GM23248 (cell line): ENCODE results near the gene NRG3. TPM values are rescaled to one million over a fixed set of nuclear protein-coding genes. Genes with fewer than 3 reads are reported as not detected.

Experiments
- DNase-seq: peaks from one replicate; pipeline ENCODE4 v3.0.0-alpha.2; 2015
- H2AFZ ChIP-seq: fragments of 200-600 bp; sonication (generic); 2 replicates; pipeline ENCODE4 v1.6.1; 2016; ENCODE audit warnings: antibody characterized with exemption
- H3F3A ChIP-seq: fragments of 200-600 bp; sonication (generic); 2 replicates; pipeline ENCODE4 v1.6.1; 2016; ENCODE audit warnings: mild to moderate bottlenecking, antibody characterized with exemption, mixed run types; ENCODE audit not compliant: insufficient read depth
- H3K27ac ChIP-seq: fragments of 200-600 bp; sonication (generic); 2 replicates; pipeline ENCODE4 v1.5.1; 2016; ENCODE audit warnings: mild to moderate bottlenecking
- H3K27me3 ChIP-seq: fragments of 200-600 bp; sonication (generic); replicated peaks from 2 replicates; pipeline ENCODE4 v1.6.1; 2016; ENCODE audit warnings: mild to moderate bottlenecking; ENCODE audit not compliant: insufficient read depth
- H3K36me3 ChIP-seq: fragments of 200-600 bp; sonication (generic); 2 replicates; pipeline ENCODE4 v1.6.1; 2016; ENCODE audit warnings: low read depth, mild to moderate bottlenecking
- H3K4me1 ChIP-seq: fragments of 200-600 bp; sonication (generic); 2 replicates; pipeline ENCODE4 v1.6.1; 2016; ENCODE audit warnings: mild to moderate bottlenecking; ENCODE audit not compliant: insufficient read depth
- H3K4me2 ChIP-seq: fragments of 200-600 bp; sonication (generic); one replicate; pipeline ENCODE4 v1.6.1; 2016; ENCODE audit warnings: mild to moderate bottlenecking; ENCODE audit not compliant: unreplicated experiment
- H3K4me3 ChIP-seq: fragments of 200-600 bp; sonication (generic); 2 replicates; pipeline ENCODE4 v1.5.1; 2016; ENCODE audit warnings: mild to moderate bottlenecking
- H3K79me2 ChIP-seq: fragments of 200-600 bp; sonication (generic); 2 replicates; pipeline ENCODE4 v1.6.1; 2016; ENCODE audit warnings: mild to moderate bottlenecking; ENCODE audit not compliant: insufficient read depth
- H3K9ac ChIP-seq: fragments of 200-600 bp; sonication (generic); 2 replicates; pipeline ENCODE4 v1.6.1; 2016; ENCODE audit warnings: mild to moderate bottlenecking
- H3K9me2 ChIP-seq: fragments of 200-600 bp; sonication (generic); 2 replicates; pipeline ENCODE4 v1.6.1; 2016; ENCODE audit warnings: mixed run types, mild to moderate bottlenecking, moderate library complexity; ENCODE audit not compliant: insufficient read depth
- H3K9me3 ChIP-seq: fragments of 200-600 bp; sonication (generic); one replicate; pipeline ENCODE4 v1.6.1; 2017; ENCODE audit warnings: low read depth
- H4K20me1 ChIP-seq: fragments of 200-600 bp; sonication (generic); 2 replicates; pipeline ENCODE4 v1.6.0; 2016; ENCODE audit not compliant: insufficient read depth
- EZH2 ChIP-seq: fragments of 200-600 bp; sonication (generic); IDR thresholded peaks from 2 replicates; pipeline ENCODE4 v1.6.1; 2018; ENCODE audit warnings: antibody characterized with exemption, mild to moderate bottlenecking; ENCODE audit not compliant: insufficient read depth, poor library complexity, severe bottlenecking
- EZH2phosphoT487 ChIP-seq: fragments of 200-600 bp; sonication (generic); IDR thresholded peaks from 2 replicates; pipeline ENCODE4 v1.6.1; 2018; ENCODE audit warnings: antibody characterized with exemption, moderate library complexity, mild to moderate bottlenecking, low read depth; ENCODE audit not compliant: insufficient read depth
- WGBS, 2 experiments: methylation state at CpG; one replicate each; pipeline ENCODE4 v1.1.6; 2015 to 2017; ENCODE audit warnings: low lambda C conversion rate in 2 of 2, low coverage in 1 of 2; ENCODE audit errors: missing lambda C conversion rate in 2 of 2; 5-methylcytosine and 5-hydroxymethylcytosine counted together
- in situ Hi-C: fragments of 300-500 bp; cut with MboI; formaldehyde crosslinking; loops from 2 replicates; pipeline ENCODE4 v1.15.0; 2020
- polyA plus RNA-seq: library from polyadenylated mRNA; unstranded; fragments of >200 nt; fragmentation: Nextera tagmentation; extraction: Ambion mirVana; gene quantifications from 2 replicates; pipeline ENCODE4 v1.2.1, GENCODE V29; 2016
- total RNA-seq: library from RNA; depleted of rRNA; stranded (reverse); fragments of >200 nt; shearing (Covaris generic); gene quantifications from 2 replicates; pipeline ENCODE4 v1.2.3, GENCODE V29; 2014

Gene NRG3
- total and polyA plus RNA-seq, 2 experiments from 2014 or later = not detected

DNA sequence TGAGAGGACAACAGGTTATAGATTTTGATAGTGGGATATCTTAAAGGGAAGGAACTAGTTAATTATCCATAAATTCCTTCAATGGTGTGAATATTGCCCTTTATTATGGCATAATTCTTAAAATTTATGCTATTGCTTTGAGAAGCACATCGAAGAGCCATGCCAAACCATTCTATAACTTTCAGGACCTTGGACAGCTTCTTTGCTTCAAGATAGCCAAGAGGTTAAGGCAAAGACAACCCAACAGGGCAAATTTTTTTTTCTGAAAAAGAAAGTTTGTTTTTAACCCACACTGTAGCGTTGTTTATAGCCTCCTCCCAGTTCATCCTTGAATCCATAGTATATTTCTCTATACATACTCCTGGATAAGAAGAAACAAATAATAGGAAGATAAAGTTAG, 103.2 kb downstream of the NRG3 start:
- Histone ChIP-seq H3K9ac (no peak overlapping the region), H3K36me3 (no peaks in the 10 kb centered on the region), H3K9me3 (no peaks in the 10 kb centered on the region), H3F3A (no peaks in the 10 kb centered on the region), H3K27me3 (no peaks in the 10 kb centered on the region), H3K9me2 (no peaks in the 10 kb centered on the region), H3K4me2 (no peak overlapping the region), H3K79me2 (no peaks in the 10 kb centered on the region), H2AFZ (no peak overlapping the region), H4K20me1 (no peaks in the 10 kb centered on the region), H3K27ac (no peak overlapping the region), H3K4me3 (no peak overlapping the region), H3K4me1 (no peaks in the 10 kb centered on the region)
- TF ChIP-seq EZH2 (no peak), EZH2phosphoT487 (no peak)
- WGBS, 2 experiments = 16% methylated on average over 2 of the region's 2 CpGs
- DNase-seq = peak; percentile 9
- in situ Hi-C loops = no loop called here

DNA sequence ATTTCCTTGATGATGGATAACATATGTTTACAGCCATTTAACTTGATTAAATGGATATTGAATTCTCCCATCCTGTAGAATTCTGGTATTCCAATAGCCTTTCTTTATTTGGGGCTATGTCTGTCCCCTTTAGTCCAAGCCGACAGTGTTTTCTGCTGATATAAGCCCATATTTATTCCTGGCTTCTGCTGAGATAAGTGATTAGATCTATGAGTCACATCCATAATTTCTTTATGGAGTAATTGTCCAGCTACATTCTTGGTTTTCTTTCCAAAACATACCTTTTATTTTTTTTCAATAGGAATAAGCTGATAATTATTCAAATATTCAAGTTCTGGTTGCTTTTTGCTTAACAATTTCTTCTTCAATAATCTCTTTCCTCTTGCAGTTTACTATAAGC, 106.7 kb downstream of the NRG3 start:
- no peaks in the 10 kb centered on the region for H3K36me3 ChIP-seq
- in situ Hi-C loops = no loop called here
- H3K27ac ChIP-seq = no peak overlapping the region
- H3K4me3 ChIP-seq = no peak overlapping the region
- H2AFZ ChIP-seq = no peak overlapping the region
- no peaks in the 10 kb centered on the region for H3F3A ChIP-seq
- 44 to 52% methylated on average over 1 of the region's 1 CpG for WGBS, 2 experiments
- no peaks in the 10 kb centered on the region for H3K4me1 ChIP-seq
- no peaks in the 10 kb centered on the region for H3K79me2 ChIP-seq
- TF ChIP-seq EZH2phosphoT487 = no peak
- no peak for TF ChIP-seq EZH2
- H4K20me1 ChIP-seq = no peaks in the 10 kb centered on the region
- no peak overlapping the region for H3K9ac ChIP-seq
- H3K27me3 ChIP-seq = no peaks in the 10 kb centered on the region
- DNase-seq = no peak
- H3K4me2 ChIP-seq = no peak overlapping the region
- H3K9me3 ChIP-seq = no peaks in the 10 kb centered on the region
- no peaks in the 10 kb centered on the region for H3K9me2 ChIP-seq

DNA sequence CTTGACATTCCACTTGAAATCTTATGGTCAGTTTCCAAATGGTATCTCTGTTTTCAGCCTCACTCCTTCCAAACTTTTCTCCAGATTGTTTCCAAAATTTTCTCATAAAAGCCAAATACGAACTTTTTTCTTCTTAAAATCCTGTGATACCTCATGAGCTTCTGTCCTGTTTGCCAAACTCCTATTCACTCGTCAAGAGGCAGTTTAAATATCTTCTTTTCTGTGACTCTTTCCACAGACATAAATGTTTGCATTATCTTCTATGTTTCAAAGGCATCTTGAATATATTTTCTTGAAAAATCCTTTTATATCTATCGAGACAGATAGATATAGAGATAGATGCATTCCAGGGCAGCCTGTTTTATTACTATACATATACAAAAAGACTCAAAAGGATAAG, 109.4 kb downstream of the NRG3 start:
- H3K4me1 ChIP-seq = no peaks in the 10 kb centered on the region
- H3K4me2 ChIP-seq = no peak overlapping the region
- in situ Hi-C loops = no loop called here
- H3K27me3 ChIP-seq = no peaks in the 10 kb centered on the region
- H3K4me3 ChIP-seq = no peak overlapping the region
- H3K27ac ChIP-seq = no peak overlapping the region
- no peak overlapping the region for H3K9ac ChIP-seq
- no peaks in the 10 kb centered on the region for H3K36me3 ChIP-seq
- no peaks in the 10 kb centered on the region for H3K9me3 ChIP-seq
- TF ChIP-seq EZH2phosphoT487 = no peak
- TF ChIP-seq EZH2 = no peak
- 7 to 10% methylated on average over 3 of the region's 3 CpGs for WGBS, 2 experiments
- H3K79me2 ChIP-seq = no peaks in the 10 kb centered on the region
- no peaks in the 10 kb centered on the region for H3K9me2 ChIP-seq
- H4K20me1 ChIP-seq = no peaks in the 10 kb centered on the region
- no peak for DNase-seq
- H2AFZ ChIP-seq = no peak overlapping the region
- no peaks in the 10 kb centered on the region for H3F3A ChIP-seq

DNA sequence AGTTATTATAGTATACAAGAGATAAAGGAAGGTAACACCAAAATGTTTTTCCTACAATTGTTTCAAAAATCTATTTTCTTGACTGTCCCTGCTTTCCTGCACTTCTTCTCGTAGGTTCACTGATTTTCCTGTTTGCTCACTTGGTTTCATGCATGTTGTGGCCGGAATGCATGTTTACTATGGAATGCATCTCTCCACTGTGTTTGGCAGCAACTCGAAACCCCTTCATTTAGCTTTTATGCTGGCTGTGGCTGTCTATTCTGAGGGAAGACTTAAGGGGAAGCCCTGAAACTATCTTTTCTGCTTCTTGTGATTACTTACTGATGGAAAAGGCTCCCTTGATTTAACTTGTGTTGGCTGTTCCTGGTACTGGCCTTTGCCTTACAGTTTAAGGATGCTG, 120.3 kb downstream of the NRG3 start:
- Histone ChIP-seq H3K9ac (no peak overlapping the region), H3K4me2 (no peak overlapping the region), H3K36me3 (no peaks in the 10 kb centered on the region), H3K4me3 (no peak overlapping the region), H3K27ac (no peak overlapping the region), H2AFZ (no peak overlapping the region), H3K9me3 (no peaks in the 10 kb centered on the region), H3K27me3 (no peaks in the 10 kb centered on the region), H3K9me2 (no peaks in the 10 kb centered on the region), H3K4me1 (no peaks in the 10 kb centered on the region), H4K20me1 (no peaks in the 10 kb centered on the region), H3K79me2 (no peaks in the 10 kb centered on the region), H3F3A (no peaks in the 10 kb centered on the region)
- in situ Hi-C loops = no loop called here
- no peak for TF ChIP-seq EZH2phosphoT487
- TF ChIP-seq EZH2 = no peak
- no peak for DNase-seq
- WGBS, 2 experiments = 2 to 3% methylated on average over 3 of the region's 3 CpGs

DNA sequence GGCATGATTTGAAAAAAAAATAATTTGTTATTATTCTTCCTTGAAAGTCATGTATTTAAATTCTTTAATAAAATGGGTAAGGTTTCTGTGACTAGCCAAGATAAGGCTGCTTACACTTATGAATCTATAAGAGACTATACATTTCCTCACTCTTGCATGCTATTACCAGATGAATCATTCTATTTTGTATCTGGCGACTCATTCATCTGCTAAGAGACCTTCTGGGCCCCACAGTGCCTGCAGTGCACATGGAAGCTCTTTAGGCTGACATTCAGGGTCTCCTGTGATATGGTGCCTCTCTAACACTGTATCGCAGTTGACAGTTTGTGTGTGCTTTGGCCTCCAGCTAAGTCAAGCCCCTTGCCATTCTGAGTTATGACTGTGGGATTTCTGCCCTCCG, 121.9 kb downstream of the NRG3 start:
- in situ Hi-C loops = no loop called here
- H3K9me3 ChIP-seq = no peaks in the 10 kb centered on the region
- no peaks in the 10 kb centered on the region for H3K36me3 ChIP-seq
- WGBS, 2 experiments = 14% methylated on average over 3 of the region's 3 CpGs
- no peak overlapping the region for H3K9ac ChIP-seq
- H3K79me2 ChIP-seq = no peaks in the 10 kb centered on the region
- H3K4me2 ChIP-seq = no peak overlapping the region
- no peaks in the 10 kb centered on the region for H3K4me1 ChIP-seq
- H4K20me1 ChIP-seq = no peaks in the 10 kb centered on the region
- no peak overlapping the region for H2AFZ ChIP-seq
- no peaks in the 10 kb centered on the region for H3K27me3 ChIP-seq
- H3K9me2 ChIP-seq = no peaks in the 10 kb centered on the region
- no peak overlapping the region for H3K4me3 ChIP-seq
- DNase-seq = no peak
- TF ChIP-seq EZH2 (no peak), EZH2phosphoT487 (no peak)
- H3K27ac ChIP-seq = no peak overlapping the region
- no peaks in the 10 kb centered on the region for H3F3A ChIP-seq
